ENCODE data around the gene TRIM31.
"Not testable (repeated sequence)": the region's sequence is repeated elsewhere in the genome, so short reads cannot be mapped to it uniquely, and the experiment has no call there.

The TRIM31 gene

DNA sequence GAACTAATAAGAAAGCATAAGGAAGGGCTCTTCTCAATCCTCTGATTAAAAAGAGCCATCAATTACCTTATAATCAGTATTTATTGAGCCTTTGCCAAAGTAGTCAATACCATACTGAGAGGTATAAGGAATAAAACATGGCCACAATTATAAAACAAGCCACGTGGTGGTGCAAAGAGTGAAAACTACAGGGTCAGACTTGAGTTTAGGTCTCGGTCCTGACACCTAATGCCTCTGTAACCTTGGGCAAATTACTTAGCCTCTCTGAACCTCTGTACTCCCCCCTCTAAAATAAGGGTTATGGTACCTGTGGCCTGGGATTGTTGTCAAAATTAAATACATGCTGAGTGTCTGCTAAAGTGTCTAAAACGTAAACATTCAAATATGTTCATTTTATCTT, 36.3 kb upstream of the TRIM31 start:
- DNase-seq = no peak

DNA sequence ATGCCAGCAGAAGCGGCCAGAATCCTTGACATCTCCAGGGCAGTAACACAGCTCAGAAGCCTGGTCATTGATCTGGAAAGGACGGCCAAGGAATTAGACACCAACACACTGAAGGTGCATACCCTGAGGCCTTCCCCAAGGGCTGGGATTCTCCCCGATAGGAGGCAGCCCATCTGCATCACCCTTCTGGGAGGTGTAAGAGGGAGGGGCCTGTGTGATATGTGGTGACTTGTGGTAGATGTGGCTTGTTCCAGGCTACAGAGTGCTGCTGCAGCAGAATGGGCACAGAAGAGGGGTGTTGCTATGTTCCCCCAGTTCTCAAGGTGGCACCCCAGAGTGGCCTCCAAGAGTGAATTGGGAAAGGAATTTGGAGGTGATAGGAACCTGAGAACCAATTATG, 34.2 kb upstream of the TRIM31 start:
- DNase-seq = no peak

DNA sequence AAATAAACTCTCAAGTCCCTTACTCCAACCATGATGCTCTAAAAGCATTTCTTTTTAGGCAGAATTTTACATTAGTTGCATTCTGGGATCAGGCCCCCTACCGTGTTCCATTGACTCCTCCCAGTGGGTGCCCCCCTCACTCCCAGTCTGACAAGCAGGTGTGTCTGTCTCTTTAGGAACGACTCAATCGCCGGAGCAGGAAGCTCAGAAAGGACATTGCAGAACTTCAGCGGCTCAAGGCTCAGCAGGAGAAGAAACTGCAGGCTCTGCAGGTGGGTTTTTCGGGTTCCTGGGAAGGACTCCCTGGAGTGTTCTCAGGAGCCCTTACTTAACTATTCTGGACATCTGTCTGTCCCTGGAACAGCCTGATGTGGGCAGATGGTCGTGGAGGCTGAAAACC, 32.9 kb upstream of the TRIM31 start:
- no peak for DNase-seq

DNA sequence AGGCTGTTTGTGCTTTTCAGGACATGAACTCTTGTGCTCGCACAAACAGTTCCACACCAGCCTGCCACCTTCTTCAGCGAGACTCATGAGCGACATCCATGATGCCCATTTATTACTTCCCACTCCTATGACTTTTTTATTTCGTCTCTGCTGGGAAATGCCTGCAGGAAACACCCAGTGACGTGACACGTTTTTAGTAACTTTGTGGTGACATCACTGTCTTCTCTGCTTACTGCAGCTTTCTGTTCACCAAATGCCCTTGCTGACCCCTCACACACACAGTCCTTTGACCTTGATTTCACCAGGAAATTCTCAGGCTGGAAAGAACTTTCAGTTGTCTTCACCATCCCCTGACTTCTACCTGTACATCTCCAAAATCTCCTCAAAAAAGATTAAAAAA, 31.9 kb upstream of the TRIM31 start:
- no peak for DNase-seq

DNA sequence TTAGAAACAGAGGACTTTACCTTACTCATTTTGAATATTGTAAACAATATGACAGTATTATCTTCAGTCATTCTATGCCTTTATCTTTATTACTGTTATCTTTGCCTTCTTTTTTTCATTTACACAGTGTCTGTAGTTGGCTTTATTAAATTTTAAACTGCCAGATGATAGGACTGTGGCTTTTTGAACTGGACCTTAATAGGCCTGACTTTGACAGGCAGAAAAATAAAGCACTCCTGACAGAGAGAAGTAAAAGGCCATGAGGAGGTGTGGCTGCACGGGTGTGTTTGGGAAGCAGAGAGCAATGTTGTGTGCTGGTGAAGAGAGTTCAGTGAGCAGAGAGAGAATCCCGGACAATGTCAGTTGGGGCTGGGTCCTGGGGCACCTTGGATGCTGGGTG, 30.9 kb upstream of the TRIM31 start:
- no peak for DNase-seq

DNA sequence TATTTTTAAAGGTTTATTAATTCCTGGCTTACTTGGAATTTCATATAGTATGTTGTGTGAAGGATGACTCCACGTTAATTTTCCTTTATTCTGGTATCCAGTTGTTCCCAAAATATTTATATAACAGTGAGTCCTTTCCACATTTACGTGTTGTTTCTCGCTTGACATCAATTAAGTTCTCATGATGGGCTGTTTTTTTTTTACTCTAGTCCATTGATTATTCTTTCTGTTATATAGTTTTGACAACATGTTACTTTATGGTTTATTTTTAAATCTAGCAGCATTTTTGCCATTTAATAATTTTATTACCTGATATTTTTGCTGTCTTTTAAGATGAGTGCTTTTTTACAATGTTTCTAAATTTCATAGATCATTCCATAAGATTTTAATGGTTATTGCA, 29.8 kb upstream of the TRIM31 start:
- no peak for DNase-seq

DNA sequence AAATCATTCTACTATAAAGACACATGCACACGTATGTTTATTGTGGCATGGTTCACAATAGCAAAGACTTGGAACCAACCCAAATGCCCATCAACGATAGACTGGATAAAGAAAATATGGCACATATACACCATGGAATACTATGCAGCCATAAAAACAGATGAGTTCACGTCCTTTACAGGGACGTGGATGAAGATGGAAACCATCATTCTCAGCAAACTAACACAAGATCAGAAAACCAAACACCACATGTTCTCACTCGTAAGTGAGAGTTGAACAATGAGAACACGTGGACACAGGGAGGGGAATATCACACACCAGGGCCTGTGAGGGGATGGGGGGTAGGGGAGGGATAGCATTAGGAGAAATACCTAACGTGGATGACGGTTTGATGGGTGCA, 27.4 kb upstream of the TRIM31 start:
- DNase-seq = not testable (repeated sequence)

DNA sequence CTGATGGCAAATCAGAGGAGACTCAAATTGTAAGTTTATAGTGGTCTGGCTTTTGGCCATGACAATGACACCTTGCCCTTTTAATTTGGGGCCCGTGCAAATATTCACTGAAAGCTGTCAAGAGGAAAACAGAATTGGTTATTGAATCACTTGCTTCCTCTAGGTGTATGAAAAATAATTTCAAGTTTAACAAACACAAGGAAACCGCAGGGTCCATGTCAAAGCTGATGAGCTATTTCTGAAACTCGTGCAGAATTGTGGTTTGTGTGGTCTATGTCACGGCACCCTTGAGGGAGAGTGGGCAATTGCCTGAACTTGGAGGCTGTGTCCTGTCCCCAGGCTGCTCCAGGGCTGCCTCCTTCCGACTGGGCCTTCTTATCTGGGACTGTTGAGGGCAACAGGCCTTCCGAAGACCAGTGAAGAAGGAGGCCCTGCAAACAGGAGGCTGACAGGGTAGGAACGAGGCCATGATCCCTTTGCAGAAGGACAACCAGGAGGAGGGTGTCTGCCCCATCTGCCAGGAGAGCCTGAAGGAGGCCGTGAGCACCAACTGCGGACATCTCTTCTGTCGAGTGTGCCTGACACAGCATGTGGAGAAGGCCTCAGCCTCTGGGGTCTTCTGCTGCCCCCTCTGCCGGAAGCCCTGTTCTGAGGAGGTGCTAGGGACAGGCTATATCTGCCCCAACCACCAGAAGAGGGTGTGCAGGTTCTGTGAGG, 23.8 kb upstream of the TRIM31 start:
- no peak for DNase-seq

DNA sequence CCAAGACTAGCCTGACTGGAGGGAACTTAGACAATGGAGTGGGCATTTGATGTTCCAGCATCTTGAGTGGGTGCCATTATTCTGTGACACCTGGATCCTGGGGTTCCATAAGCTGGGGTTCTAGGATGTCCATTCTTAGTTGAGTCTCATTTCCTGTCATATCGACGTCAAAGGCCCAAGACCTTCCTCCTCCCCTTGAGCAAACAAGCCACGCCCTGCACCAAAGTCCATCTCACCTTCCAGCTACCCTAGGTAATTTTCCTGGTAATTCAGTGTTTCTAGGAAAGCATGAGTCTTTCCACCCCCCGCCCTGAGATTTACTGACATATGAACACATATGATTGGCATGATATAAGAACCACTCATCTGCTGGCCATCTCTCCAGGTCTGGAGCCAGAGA, 22.9 kb upstream of the TRIM31 start, which contains the start of gene TRIM40:
Gene TRIM40, plus strand, starts transcription at position 384 of the 400 bp plus-strand sequence. CDS start 897 bp downstream, outside the sequence.
- no peak for DNase-seq

DNA sequence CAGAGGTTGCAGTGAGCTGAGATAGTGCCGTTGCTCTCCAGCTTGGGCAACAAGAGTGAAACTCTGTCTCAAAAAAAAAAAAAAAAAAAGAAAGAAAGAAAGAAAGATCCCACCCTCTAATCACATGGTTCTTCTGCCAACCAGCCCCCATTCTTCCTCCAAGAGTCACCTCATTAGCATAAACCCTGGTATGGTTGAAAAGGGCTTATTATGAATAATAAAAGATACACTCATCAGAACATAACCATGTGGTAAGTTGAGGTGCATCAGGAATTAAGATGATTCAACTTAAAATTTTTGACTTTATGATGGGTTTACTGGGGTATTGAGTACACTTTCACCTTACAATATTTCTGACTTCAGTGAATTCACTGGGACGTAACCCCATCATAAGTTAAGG, 22.3 kb upstream of the TRIM31 start:
- DNase-seq = no peak

DNA sequence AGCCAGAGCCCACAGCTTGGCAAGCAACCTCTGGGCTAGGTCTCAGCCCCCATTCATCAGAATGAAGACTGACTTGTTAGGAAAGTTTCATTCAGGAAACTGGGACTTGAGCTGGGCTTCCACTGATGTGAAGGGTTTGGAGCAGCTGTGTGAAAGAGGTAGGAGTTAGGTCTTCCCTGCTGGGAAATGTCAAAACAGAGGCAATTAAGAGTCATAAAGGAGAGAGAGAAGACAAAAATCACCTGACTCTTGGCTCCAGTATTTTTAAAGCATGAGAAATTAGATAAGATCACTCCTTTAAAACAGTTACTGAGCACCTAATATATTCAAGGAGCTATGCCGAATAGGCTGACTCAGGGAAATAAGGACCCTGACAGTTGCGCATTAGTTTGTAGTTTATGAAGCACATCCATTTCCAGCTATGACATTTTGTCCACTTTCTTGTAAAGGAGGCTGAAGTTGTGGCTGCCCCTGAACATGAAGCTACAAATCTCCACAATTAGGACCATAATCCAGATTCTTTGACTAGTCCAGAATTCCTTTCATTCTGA, 19.1 kb upstream of the TRIM31 start:
- no peak for DNase-seq

DNA sequence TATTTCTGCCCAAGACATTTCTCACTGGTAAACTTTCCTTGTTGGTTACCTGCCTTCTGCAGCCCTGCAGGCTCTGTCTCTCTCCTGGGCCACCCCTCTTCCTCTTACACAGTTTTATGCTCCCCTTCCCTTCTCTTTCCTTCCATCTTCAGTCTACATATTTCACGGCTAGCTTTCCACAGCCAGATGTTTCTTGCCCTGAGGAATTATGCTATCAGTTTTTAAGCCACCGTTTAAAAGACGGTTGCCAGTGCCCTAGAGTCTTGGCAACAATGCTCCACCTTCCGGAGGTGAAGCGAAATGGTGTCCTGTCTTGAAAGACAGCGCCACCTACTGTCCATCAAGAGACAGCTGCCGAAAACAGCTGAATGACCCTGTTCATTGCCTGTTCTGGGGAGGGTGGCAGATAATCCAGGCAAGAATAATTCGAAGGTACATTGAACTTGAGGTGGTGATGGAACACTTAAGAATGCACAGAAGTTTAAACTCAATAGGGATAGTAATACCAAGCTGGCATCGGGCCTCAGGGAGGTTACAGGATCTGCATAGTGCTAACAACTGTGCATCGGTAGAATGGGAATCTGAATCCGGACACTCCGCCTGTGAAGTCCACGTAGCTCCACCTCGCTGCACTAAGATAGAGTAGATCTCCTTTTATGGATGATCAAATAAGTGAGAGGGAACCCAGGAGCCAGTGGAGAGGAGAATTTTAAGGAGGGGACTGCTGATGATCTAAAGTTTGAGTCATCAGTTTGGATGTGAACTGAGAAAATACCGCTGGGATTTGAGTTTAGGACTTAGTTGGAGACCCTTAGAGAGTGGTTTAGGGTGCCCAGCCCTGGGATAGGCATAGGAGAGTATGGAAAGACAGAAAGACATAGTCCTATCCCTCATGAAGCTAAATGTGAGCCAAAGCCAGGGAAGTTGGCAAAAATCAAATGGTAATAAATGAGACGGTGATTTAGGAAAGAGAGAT, 18.3 kb upstream of the TRIM31 start:
- peak; percentile 45 for DNase-seq

DNA sequence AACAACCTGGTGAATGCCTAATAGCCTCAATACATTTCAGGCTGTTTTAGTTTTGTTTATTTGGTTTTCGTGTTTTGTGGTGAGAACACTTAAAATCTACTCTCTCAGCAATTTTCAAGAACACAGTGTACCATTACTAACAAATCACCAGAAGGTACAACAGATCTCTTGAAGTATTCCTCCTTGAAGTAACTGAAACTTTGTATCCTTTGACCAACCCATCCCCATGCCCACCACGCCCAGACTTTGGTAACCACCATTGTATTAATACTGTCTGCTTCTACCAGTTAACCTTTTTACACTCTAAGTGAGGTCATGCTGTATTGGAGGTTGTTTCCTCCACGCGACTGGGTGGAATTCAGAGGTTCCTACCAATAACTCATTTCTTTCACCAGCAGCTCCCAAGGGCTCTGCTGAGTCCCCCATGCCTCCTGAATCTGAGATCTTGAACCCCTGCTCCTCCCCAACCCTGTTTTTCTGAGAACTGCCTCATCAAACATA, 17.3 kb upstream of the TRIM31 start:
- no peak for DNase-seq

DNA sequence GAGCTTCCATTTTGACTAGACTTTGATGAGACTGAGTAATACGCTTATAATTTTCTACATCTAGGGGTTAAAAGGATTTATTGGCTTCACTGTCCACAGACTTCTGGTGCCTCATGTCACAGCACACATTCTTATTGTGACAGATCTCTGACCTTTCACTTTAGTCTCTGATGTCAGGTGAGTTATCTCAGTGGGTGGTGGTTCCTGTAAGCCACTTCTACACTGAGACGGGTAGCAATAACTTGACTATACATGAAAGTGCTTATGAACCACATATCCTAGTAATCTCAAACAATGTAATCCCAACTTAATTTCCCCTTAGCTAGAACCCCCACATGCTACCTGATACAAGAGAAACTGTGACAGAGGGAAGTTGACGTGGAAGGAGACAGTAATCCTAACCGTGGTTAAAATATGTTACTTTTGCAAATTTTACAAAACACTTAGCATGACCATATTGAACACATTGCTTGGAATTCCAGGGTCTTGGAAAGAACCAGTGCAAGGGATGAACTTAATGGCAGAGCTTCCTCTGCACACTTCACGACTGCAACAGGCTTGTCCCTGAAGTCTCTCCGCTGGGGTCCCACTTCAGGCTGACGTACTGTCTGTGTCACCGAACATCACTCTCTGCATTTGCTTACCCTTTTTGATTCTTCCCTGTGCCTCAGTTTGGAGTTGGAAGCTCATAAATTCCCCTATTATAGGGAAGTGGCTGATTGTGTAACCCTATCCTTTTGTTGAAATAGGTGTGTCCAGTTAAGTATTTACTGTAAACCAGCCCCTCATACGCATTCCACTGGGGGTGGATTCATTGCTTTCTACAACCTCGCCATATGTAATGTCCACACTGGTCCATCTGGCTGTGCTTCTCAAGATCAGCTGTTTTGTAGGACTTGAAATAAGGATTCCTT, 16.6 kb upstream of the TRIM31 start:
- no peak for DNase-seq

DNA sequence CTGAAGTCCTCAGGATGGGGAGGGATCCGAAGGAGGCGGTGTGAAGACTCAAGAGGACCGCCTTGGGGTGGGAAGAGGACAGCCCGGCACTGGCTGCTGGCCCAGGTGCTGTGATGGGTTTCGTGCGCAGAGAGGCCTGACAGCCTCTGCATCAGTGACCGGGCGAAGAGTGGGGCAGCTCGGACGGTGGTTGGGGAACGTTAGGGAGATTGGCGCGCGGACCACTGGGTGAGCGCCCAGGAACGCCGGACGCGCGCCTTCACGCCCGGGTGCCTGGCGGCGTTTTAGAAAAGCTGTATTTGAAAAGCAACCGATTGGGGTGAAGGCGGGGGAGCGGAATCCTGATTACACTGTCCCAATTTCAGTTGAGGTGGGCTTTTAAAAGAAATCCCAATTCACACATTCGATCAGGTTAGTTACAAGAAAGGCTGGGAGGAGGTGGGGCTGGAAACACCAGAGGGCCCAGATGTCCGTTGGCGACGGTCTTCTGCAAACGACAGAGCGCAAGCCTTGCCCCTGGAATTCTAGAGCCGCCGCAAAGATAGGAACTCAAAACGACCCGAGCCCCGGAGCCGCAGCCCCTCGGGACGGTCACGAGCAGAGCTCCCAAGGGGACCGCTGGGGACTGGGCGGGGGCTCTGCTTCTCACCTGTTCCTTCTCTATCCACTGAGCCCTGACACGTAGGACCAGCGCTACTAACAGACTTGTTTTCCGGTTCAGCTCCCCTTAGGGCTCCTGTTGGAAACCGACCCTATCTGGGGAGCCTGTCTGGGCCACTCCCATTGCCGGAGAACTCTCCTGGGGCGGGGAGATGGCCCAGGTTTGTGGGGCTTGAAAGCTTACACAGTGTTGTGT, 14.6 kb upstream of the TRIM31 start:
- DNase-seq = no peak

DNA sequence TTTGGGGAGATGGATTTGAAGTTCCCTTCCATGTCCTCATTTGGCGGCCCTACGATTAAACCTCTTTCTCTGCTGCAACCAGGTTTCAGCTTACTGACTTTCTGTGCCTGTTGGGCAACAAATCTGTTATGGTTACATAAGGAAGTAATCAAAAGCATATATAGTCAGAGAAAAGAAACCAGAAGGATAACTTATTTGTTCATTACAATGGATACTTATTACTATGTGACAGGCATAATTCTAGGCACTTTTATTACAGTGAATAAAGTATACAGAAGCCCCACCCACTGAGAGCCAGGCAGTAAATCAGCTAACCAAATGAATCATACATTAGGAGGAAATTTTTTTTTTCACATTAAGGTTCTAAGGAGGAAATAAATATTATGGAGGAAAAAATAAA, 9.6 kb upstream of the TRIM31 start:
- DNase-seq = no peak

DNA sequence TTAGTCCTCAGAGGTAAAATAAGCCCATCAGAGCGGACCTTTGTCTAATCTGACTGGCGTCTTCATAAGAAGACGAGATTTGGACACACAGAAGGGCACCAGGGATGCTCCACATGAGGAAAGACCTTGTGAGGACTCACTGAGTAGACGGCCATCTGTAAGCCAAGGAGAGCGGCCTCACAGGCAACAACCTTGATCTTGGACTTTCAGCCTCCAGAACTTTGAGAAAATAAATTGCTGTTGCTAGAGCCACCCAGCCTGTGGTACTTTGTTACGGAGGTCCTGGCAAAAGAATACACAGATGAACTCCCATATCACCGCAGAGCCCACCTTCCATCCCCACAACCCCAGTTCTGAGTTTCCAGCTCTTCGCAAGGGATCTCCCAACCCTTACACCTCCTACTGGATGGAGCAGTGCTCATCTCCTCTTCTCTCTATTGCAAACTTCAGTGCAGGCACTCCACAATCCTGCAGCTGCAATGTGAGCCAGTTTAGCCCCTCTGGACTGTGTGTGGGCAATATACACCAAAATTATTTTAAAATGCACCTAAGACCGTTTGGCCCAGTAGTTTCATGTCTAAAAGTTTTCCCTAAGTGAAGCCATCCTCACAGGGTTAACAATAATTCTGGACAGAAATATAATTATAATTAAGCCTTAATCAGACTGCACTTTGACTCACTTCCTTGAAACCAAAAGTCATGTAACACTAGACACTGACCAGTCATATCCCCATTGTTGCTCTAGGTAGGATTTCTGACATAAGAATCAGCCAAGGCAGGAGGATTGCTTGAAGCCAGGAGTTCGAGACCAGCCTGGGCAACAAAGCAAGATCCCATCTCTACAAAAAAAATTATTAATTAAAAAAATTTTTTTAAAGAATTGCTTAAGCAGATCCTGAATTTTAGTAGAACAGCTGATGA, 8.8 kb upstream of the TRIM31 start:
- no peak for DNase-seq

DNA sequence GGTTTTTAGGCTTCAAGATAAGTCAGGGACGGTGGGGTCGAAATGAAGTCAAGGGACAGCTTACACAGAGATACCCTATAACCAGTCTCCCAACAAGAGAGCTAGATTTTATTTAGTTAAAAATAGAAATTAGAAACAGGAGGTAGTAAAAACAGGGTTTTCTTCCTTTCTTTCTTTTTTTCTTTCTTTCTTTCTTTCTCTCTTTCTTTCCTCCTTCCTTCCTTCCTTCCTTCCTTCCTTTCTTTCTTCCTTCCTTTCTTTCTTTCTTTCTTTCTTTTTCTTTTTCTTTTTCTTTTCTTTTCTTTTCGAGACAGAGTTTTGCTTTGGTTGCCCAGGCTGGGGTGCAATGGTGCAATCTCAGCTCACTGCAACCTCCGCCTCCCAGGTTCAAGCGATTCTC, 5.8 kb upstream of the TRIM31 start:
- DNase-seq = not testable (repeated sequence)

DNA sequence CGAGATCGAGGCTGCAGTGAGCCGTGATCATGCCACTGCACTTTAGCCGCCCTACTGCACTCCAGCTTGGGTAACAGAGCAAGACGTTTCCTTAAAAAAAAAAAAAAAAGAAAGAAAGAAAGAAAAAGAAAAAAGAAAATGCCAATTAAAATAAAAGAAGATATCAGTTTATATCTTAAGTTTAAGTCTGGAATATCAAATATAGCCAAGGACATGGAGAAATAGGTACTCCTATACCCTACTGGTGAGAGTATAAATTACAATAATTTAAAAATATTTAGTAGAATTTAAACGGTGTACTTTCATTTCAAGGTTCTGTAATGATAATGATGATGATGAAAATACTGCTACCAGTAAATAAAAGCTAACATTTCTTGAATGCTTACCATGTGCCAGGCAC, 3.8 kb upstream of the TRIM31 start:
- DNase-seq = no peak

DNA sequence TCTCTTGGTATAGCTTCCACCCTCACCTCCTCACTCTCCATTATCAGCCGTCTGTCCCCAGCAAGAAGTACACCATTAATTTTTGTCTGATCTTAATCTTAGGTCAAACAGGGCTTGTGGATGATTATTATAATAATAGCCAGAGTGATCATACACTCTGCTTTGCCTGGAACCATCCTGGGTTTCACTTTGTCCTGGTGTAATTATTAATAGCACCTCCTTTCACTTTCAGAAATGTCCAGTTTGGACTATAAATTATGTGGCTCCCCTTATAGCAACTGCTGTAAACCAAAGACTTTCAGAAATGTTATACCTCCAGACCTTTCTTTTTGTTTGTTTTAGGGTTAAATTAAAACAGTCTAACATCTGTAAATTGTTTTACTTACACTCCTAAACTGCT, 951 bp upstream of the TRIM31 start:
- no peak for DNase-seq

Measured in stimulated activated CD4-positive, alpha-beta T cell treated with anti-CD3 and anti-CD28 coated beads, Interleukin-12 subunit alpha, Interleukin-12 subunit beta, amount 100 ng/mL, for 4 hours (primary cell).